SU-DHL-6 (cell line): ENCODE results near the gene ERLEC1.

Experiments used
- CTCF ChIP-seq: fragments of 200-600 bp; sonication (generic); IDR thresholded peaks from one replicate; pipeline ENCODE4 v1.5.1; 2017; ENCODE audit warnings: antibody characterized with exemption, mild to moderate bottlenecking, low read length, moderate library complexity; ENCODE audit not compliant: insufficient read depth, poor library complexity, severe bottlenecking
- EZH2phosphoT487 ChIP-seq: fragments of 200-600 bp; sonication (generic), shearing (Covaris generic); conservative IDR thresholded peaks from 2 replicates; pipeline ENCODE4 v1.6.1; 2018; ENCODE audit warnings: mild to moderate bottlenecking, antibody characterized with exemption, low read length, moderate library complexity, mixed read lengths

- TF ChIP-seq CTCF (no peak), EZH2phosphoT487 (no peak)
These were observed 46.7 kb upstream of the ERLEC1 start for GRCh38 chr2:53740170-53740569.
